Brain pericyte (primary cell): Measurements from ENCODE around the gene KDM5B.
"Not testable (repeated sequence)": the region's sequence is repeated elsewhere in the genome, so short reads cannot be mapped to it uniquely, and the experiment has no call there.

Experiments used
- DNase-seq: peaks from one replicate; pipeline ENCODE4 v3.0.0-alpha.2; 2012; ENCODE audit warnings: low read depth, low spot score

Gene KDM5B

DNA sequence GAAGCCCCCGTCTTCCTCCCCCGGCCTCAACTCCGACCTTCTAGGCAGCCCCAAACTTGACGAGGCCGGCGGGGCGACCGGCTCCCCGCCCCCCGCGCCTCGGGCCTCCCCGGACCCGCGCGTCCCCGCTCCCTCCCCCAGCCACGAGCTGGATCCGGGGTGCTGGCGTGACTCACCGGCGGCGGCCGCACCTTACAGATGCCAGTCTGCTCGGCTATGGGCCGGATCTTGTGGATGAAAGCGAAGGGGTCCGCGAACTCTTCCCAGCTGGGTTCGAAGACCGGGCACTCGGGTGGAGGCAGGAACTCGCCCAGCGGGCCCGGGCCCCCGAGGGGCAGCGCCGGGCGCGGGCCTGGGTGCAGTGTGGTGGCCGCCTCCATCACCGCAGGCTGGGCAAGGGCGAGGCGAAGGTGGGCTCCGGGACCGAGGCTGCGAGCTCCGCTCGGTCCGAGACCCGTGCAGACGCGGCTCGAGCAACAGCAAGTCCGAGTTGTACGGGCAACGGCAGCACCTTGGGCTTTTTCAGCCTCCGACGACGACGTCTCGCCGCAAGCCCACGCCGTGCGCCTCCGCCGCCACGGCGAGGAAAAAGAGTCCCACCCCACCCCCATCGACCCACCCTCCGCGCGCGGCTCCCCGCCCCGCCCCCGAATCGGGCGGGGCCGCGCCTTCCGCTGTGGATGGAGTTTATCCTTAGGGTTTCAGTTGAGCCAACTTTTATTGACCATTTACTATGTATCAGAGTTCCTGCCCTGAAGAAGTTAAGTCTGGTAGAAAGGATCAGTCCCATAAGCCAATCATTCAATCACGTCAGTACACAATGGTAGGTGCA lies at the start of gene KDM5B:
TSS of gene KDM5B (minus strand) at position 496 of the 832 bp plus-strand sequence. CDS start at position 380, 116 bp downstream.
- DNase-seq: no peak

GRCh38 chr1:202857136-202857610 lies 49.0 kb upstream of the KDM5B start:
- no peak for DNase-seq

- no peak for DNase-seq
Measured at GRCh38 chr1:202856014-202856413, 47.8 kb upstream of the KDM5B start.

DNA sequence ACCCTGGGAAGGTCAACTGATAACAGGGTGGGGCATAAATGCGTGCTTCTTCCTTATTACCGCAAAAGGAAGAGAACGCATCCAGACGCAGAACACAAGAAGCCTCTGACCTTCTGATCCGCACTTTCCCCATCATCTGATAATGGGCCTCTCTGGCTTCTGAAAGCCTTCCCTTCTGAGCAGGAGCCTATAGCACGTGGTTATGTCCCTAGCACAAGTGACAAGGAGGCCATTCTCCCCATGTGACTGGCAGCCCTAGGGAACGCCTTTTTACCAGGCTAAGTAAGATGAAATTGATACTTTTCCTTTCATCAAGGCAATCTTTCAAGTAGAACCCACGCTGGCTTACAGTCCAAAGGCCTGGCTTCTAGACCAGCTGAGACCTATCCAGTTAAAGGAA lies 46.6 kb upstream of the KDM5B start:
- DNase-seq: no peak

DNA sequence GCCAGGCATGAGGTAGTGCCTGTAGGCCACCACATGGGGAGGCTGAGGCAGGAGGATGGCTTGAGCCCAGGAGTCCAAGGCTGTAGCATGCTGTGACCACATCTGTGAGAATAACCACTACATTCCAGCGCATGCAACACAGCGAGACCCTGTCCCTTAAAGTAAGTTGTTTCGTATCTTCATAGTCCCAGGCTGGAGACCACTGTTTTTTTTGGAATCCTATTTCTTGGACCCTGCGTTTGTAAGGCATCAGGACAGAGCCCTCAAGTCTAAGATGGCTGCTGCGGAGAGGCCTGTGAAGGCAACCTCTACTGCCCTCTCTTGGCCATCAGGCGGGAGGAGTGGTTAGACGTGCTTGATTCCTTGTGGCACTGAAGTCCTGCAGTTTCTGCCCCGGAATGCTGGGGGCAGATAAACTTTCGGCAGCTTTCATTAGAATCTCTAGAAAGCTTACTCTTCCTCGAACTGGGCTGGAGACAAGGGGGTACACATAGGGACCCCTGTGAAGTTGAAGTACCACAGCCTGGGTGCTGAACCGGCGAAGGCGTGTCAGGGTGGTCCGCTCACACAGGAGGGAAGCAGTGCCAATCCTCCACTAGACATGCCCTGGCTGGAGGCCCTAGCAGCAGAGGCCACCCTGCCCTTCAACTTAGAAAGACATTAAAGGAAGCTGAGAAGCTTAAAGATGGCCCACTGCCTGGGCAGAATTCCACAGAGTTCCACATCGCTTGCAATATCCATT lies 44.1 kb upstream of the KDM5B start:
- DNase-seq: no peak

DNA sequence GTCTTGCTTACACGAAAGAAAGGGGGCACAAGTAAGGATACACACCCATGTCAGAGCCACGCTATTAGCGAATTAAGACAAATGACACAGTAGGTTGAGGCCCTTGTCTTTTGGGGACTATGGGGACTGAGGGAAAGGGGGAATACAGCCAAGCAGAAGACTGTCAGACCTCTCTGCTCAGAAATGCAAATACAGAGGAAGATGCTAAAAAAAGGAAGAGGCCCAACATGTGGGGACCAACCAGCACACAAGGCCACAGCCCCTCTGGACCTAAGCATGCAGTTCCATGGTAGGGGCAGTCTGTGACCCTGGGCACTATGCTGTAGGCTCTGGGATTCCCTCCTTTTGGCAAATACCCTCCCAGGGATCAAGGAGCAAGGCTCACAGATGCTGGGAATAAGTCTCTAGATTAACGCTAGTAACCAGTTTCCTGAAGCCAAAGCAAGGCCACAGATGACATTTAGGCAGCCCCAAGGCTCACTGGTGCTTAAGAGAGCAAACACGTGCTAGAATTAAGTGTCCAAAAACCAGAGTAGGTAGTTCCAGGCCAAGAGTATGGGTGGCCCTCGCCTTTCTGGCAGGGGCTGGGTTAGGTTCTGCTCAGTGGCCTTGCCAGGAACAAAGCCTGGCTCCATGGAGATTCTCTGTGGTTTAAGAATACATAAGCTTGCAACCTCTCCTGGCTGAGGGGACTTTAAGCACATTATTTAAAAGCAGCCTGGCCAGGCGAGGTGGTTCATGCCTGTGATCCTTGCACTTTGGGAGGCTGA lies 42.6 kb upstream of the KDM5B start:
- DNase-seq: no peak

- DNase-seq: no peak
Measured at GRCh38 chr1:202848191-202848542, 39.9 kb upstream of the KDM5B start.

DNA sequence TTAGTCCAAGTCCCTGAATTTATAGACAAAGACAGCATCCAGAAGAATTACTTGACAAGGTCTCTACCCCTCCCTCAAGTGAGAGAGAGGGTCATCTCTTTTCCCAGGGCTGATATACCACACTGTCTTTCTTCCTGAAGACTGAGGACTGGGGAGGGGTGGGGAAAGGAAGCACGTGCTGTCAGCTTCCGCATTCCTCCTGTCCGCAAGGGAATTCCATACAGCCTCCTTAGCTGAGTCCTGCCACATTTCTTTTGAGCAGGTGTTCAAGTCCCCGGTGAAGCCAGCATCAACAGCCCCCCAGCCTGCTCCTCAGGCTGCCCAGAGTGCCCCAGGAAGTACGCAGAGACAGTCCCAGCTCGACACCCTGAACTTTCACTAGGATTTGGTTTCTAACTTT lies 36.7 kb upstream of the KDM5B start:
- DNase-seq: no peak

- no peak for DNase-seq
Measured at GRCh38 chr1:202844259-202844658, 36.0 kb upstream of the KDM5B start.

DNA sequence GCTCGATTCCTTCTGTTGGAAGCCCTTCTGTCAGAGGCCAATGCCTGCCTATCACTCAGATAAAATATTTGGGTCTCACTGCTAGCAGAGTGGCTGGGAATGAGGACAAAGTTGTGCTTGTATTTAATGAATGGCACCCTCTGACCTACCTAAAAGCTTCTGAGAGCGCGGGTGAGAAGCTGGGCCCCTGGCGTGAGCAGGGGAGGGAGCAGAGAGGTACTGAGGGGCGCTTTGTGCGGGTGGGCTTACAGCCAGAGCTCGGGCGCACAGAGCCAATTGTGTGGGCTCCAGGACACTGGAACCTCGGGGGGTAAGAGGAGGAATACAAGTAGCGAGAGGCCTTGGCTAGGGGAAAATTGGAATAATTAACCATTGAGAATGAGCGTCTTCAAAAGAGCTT lies 34.9 kb upstream of the KDM5B start:
- DNase-seq: no peak

GRCh38 chr1:202837746-202838262 lies 29.6 kb upstream of the KDM5B start:
- DNase-seq: no peak

DNA sequence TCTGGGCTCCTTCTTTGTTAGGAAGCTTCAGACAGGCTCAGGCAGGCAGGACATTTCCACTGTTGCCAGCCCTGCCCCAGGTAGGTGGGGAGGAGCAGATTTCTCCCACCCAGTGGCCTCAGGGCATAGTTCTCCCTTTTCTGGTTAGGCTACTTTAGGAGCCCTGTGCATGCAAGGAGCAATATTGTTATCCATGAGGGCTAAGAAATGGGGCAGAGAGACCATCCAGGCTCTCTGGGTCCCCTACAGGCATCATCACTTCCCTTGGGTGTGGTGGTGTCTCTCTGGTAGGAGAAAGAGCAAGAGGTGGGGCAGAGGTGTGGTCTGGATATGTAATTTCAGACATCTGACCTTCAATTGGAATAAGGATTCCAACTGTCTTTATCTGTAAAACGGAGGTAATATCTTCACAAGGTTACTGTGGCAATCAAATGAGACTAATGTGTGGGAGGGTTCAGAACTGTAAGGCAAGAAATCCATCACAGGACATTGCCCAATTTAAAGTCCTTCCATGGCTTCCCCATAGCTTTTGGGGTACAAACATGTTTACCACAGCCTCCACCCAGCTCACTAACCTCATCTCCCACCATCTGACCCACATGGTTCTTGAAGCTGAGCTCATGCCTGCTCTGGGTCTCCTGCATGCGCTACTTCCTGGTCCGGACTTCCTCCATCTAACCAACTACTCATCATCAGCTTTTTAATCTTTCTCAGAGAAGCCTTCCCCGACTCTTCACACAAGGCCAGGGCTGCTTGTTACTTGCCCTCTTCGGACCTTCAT lies 28.6 kb upstream of the KDM5B start:
- DNase-seq: no peak

- DNase-seq: no peak
Measured at GRCh38 chr1:202835548-202836072, 27.4 kb upstream of the KDM5B start.

- DNase-seq: no peak
Measured at GRCh38 chr1:202834771-202835547, 26.7 kb upstream of the KDM5B start.

DNA sequence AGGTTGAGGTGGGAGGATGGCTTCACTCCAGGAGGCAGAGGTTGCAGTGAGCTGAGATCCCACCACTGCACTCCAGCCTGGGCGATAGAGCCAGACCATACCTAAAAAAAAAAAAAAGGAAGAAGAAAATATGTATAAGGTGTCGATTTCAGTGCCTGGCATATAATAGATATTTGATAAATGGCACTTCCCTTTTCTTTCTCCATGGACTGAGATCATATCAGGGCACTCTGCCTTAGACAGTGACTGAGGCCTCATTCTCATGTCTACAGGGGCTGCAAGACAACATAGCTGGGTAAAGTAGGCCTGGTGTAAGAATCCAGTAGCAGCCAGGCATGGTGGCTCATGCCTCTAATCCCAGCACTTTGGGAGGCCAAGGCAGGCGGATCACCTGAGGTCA lies 23.7 kb upstream of the KDM5B start:
- no peak for DNase-seq

DNA sequence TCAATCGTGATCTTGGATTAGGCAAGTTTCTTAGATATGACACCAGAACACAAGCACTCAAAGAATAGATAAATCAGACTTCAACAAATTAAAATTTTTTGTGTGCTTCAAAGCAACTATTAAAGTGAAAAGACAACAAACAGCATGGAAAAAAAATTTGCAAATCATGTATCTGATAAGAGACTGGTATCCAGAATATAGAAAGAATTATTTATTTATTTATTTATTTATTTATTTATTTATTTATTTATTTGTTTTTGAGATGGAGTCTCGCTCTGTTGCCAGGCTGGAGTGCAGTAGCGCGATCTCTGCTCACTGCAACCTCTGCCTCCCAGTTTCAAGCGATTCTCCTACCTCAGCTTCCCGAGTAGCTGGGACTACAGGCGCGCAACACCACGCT lies 21.0 kb upstream of the KDM5B start:
- not testable (repeated sequence) for DNase-seq

DNA sequence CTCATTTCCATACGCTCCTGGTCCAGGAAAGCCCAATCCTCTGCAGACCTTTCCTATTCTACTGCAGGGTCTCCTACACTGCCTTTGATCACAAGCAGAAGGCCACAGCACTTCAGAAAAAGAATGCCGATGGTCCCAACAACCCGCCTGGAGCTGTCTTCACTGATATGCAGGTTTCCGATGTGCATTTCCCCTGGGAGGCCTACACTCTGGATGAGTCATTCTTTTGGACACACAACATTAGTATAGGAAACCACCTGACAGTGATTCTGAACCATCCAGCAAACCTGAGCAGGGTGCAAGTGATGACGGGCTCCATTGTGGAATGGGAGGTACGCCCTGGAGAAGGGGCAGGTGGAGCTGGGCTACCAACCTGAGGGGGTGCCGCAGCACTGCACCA lies 17.5 kb upstream of the KDM5B start:
- no peak for DNase-seq

DNA sequence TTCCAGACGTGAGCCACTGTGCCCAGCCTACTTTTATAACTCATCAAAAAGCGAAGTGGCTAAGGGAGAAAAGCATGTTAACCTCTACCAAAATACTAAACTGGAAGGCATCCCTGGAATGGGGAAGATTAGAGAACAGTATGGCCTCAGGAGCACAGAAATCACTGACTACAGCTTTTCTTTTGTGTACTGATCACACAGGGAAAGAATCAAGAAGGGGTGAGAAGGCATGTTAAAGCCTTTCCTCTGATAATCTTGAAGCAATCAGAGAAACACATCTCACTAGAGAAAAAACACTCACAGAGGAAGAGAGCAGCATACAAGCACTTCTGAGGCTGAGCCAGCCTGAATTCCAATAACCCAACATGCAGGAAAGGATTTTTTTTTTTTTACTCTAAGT lies 13.2 kb upstream of the KDM5B start:
- DNase-seq: no peak

- no peak for DNase-seq
Measured at GRCh38 chr1:202818819-202819218, 10.6 kb upstream of the KDM5B start.

DNA sequence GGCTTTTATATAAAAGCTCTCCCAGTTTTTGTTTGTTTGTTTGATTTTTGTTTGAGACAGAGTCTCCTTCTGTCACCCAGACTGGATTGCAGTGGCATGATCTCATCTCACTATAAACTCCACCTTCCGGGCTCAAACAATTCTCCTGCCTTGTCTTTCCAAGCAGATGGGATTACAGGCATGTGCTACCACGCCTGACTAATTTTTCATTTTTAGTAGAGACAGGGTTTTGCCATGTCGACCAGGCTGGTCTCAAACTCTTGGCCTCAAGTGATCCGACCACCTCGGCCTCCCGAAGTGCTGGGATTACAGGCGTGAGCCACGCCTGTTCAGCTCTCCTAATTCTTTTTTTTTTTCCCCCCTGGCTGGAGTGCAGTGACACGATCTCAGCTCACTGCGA lies 6.9 kb upstream of the KDM5B start:
- DNase-seq: no peak
